ENCODE measurements around the gene EEF1A2.

EEF1A2 gene

GRCh38 chr20:63498960-63499337, at the start of gene EEF1A2:
Gene EEF1A2, minus strand, starts transcription at chr20:63499083. Its CDS starts 1,320 bp downstream, at chr20:63497763.
- peaks cover 60% of the 10 kb centered on the region for H3K27me3 ChIP-seq (ENCODE audit: insufficient read depth, low read length)
- H3K4me1 ChIP-seq (ENCODE audit: insufficient read depth, low read length) = no peaks in the 10 kb centered on the region; the same call in 1 of the 2 replicates
- no peak within 1 kb of the TSS for H3K9ac ChIP-seq (ENCODE audit: low read depth, low read length)
- H3K36me3 ChIP-seq (ENCODE audit: insufficient read depth, low read depth, low read length) = no peaks in the 10 kb centered on the region
- H3K27ac ChIP-seq (ENCODE audit: low read length) = no peak within 1 kb of the TSS
- no peaks in the 10 kb centered on the region for H3K9me3 ChIP-seq (ENCODE audit: insufficient read depth, low read depth, low read length)
- peak within 1 kb of the TSS; percentile 56; the same call in 1 of the 2 replicates for H3K4me3 ChIP-seq (ENCODE audit: low read length)

- H3K4me1 ChIP-seq (ENCODE audit: insufficient read depth, low read length) = peaks cover 4% of the 10 kb centered on the region; the same call in 1 of the 2 replicates
- no peaks in the 10 kb centered on the region for H3K27me3 ChIP-seq (ENCODE audit: insufficient read depth, low read length)
- H3K36me3 ChIP-seq (ENCODE audit: insufficient read depth, low read depth, low read length) = no peaks in the 10 kb centered on the region
- no peak overlapping the region for H3K9ac ChIP-seq (ENCODE audit: low read depth, low read length)
- no peaks in the 10 kb centered on the region for H3K9me3 ChIP-seq (ENCODE audit: insufficient read depth, low read depth, low read length)
- H3K4me3 ChIP-seq (ENCODE audit: low read length) = no peak overlapping the region
- H3K27ac ChIP-seq (ENCODE audit: low read length) = no peak overlapping the region
Observed at GRCh38 chr20:63548542-63548941, 49.7 kb upstream of the EEF1A2 start.

GRCh38 chr20:63547725-63548480, 49.0 kb upstream of the EEF1A2 start, which contains the start of gene SRMS:
Gene SRMS, minus strand, starts transcription at chr20:63547749. Its CDS starts 286 bp downstream, at chr20:63547463.
- no peaks in the 10 kb centered on the region for H3K9me3 ChIP-seq (ENCODE audit: insufficient read depth, low read depth, low read length)
- H3K36me3 ChIP-seq (ENCODE audit: insufficient read depth, low read depth, low read length) = no peaks in the 10 kb centered on the region
- H3K9ac ChIP-seq (ENCODE audit: low read depth, low read length) = no peak within 1 kb of the TSS
- no peaks in the 10 kb centered on the region for H3K27me3 ChIP-seq (ENCODE audit: insufficient read depth, low read length)
- H3K4me3 ChIP-seq (ENCODE audit: low read length) = no peak within 1 kb of the TSS
- H3K27ac ChIP-seq (ENCODE audit: low read length) = no peak within 1 kb of the TSS
- peaks cover 3% of the 10 kb centered on the region; the same call in 1 of the 2 replicates for H3K4me1 ChIP-seq (ENCODE audit: insufficient read depth, low read length)

GRCh38 chr20:63546956-63547724, 48.3 kb upstream of the EEF1A2 start:
- no peaks in the 10 kb centered on the region for H3K9me3 ChIP-seq (ENCODE audit: insufficient read depth, low read depth, low read length)
- H3K27me3 ChIP-seq (ENCODE audit: insufficient read depth, low read length) = no peaks in the 10 kb centered on the region
- no peak overlapping the region for H3K9ac ChIP-seq (ENCODE audit: low read depth, low read length)
- no peaks in the 10 kb centered on the region for H3K4me1 ChIP-seq (ENCODE audit: insufficient read depth, low read length)
- no peaks in the 10 kb centered on the region for H3K36me3 ChIP-seq (ENCODE audit: insufficient read depth, low read depth, low read length)
- no peak overlapping the region for H3K27ac ChIP-seq (ENCODE audit: low read length)
- no peak overlapping the region for H3K4me3 ChIP-seq (ENCODE audit: low read length)

- Histone ChIP-seq H3K27me3 (ENCODE audit: insufficient read depth, low read length) (no peaks in the 10 kb centered on the region), H3K9ac (ENCODE audit: low read depth, low read length) (no peak overlapping the region), H3K36me3 (ENCODE audit: insufficient read depth, low read depth, low read length) (no peaks in the 10 kb centered on the region), H3K27ac (ENCODE audit: low read length) (no peak overlapping the region), H3K9me3 (ENCODE audit: insufficient read depth, low read depth, low read length) (no peaks in the 10 kb centered on the region), H3K4me1 (ENCODE audit: insufficient read depth, low read length) (no peaks in the 10 kb centered on the region), H3K4me3 (ENCODE audit: low read length) (no peak overlapping the region)
Observed at GRCh38 chr20:63546256-63546955, 47.5 kb upstream of the EEF1A2 start.

- Histone ChIP-seq H3K4me1 (ENCODE audit: insufficient read depth, low read length) (no peaks in the 10 kb centered on the region), H3K27me3 (ENCODE audit: insufficient read depth, low read length) (no peaks in the 10 kb centered on the region), H3K4me3 (ENCODE audit: low read length) (no peak overlapping the region), H3K27ac (ENCODE audit: low read length) (no peak overlapping the region), H3K36me3 (ENCODE audit: insufficient read depth, low read depth, low read length) (no peaks in the 10 kb centered on the region), H3K9ac (ENCODE audit: low read depth, low read length) (no peak overlapping the region), H3K9me3 (ENCODE audit: insufficient read depth, low read depth, low read length) (no peaks in the 10 kb centered on the region)
Observed at GRCh38 chr20:63545814-63546213, 46.9 kb upstream of the EEF1A2 start.

GRCh38 chr20:63544958-63545516, 46.2 kb upstream of the EEF1A2 start:
- no peaks in the 10 kb centered on the region for H3K36me3 ChIP-seq (ENCODE audit: insufficient read depth, low read depth, low read length)
- H3K9me3 ChIP-seq (ENCODE audit: insufficient read depth, low read depth, low read length) = no peaks in the 10 kb centered on the region
- H3K4me1 ChIP-seq (ENCODE audit: insufficient read depth, low read length) = no peaks in the 10 kb centered on the region
- H3K27ac ChIP-seq (ENCODE audit: low read length) = no peak overlapping the region
- no peak overlapping the region for H3K9ac ChIP-seq (ENCODE audit: low read depth, low read length)
- H3K27me3 ChIP-seq (ENCODE audit: insufficient read depth, low read length) = no peaks in the 10 kb centered on the region
- no peak overlapping the region for H3K4me3 ChIP-seq (ENCODE audit: low read length)

GRCh38 chr20:63544241-63544957, 45.5 kb upstream of the EEF1A2 start:
- no peak overlapping the region for H3K27ac ChIP-seq (ENCODE audit: low read length)
- H3K4me1 ChIP-seq (ENCODE audit: insufficient read depth, low read length) = no peaks in the 10 kb centered on the region
- no peak overlapping the region for H3K9ac ChIP-seq (ENCODE audit: low read depth, low read length)
- H3K36me3 ChIP-seq (ENCODE audit: insufficient read depth, low read depth, low read length) = no peaks in the 10 kb centered on the region
- H3K9me3 ChIP-seq (ENCODE audit: insufficient read depth, low read depth, low read length) = no peaks in the 10 kb centered on the region
- H3K4me3 ChIP-seq (ENCODE audit: low read length) = no peak overlapping the region
- H3K27me3 ChIP-seq (ENCODE audit: insufficient read depth, low read length) = no peaks in the 10 kb centered on the region

GRCh38 chr20:63543733-63544132, 44.9 kb upstream of the EEF1A2 start:
- no peak overlapping the region for H3K27ac ChIP-seq (ENCODE audit: low read length)
- H3K4me1 ChIP-seq (ENCODE audit: insufficient read depth, low read length) = no peaks in the 10 kb centered on the region
- no peaks in the 10 kb centered on the region for H3K9me3 ChIP-seq (ENCODE audit: insufficient read depth, low read depth, low read length)
- H3K27me3 ChIP-seq (ENCODE audit: insufficient read depth, low read length) = no peaks in the 10 kb centered on the region
- no peaks in the 10 kb centered on the region for H3K36me3 ChIP-seq (ENCODE audit: insufficient read depth, low read depth, low read length)
- H3K4me3 ChIP-seq (ENCODE audit: low read length) = no peak overlapping the region
- no peak overlapping the region for H3K9ac ChIP-seq (ENCODE audit: low read depth, low read length)

GRCh38 chr20:63543131-63543530, 44.2 kb upstream of the EEF1A2 start:
- no peaks in the 10 kb centered on the region for H3K27me3 ChIP-seq (ENCODE audit: insufficient read depth, low read length)
- H3K9me3 ChIP-seq (ENCODE audit: insufficient read depth, low read depth, low read length) = no peaks in the 10 kb centered on the region
- no peak overlapping the region for H3K27ac ChIP-seq (ENCODE audit: low read length)
- no peak overlapping the region for H3K9ac ChIP-seq (ENCODE audit: low read depth, low read length)
- no peak overlapping the region for H3K4me3 ChIP-seq (ENCODE audit: low read length)
- no peaks in the 10 kb centered on the region for H3K4me1 ChIP-seq (ENCODE audit: insufficient read depth, low read length)
- no peaks in the 10 kb centered on the region for H3K36me3 ChIP-seq (ENCODE audit: insufficient read depth, low read depth, low read length)

- Histone ChIP-seq H3K4me3 (ENCODE audit: low read length) (no peak overlapping the region), H3K4me1 (ENCODE audit: insufficient read depth, low read length) (no peaks in the 10 kb centered on the region), H3K27me3 (ENCODE audit: insufficient read depth, low read length) (no peaks in the 10 kb centered on the region), H3K9me3 (ENCODE audit: insufficient read depth, low read depth, low read length) (no peaks in the 10 kb centered on the region), H3K9ac (ENCODE audit: low read depth, low read length) (no peak overlapping the region), H3K27ac (ENCODE audit: low read length) (no peak overlapping the region), H3K36me3 (ENCODE audit: insufficient read depth, low read depth, low read length) (no peaks in the 10 kb centered on the region)
Observed at GRCh38 chr20:63542696-63543095, 43.8 kb upstream of the EEF1A2 start.

Data from iPS-20b (cell line).